Lower lobe of right lung (tissue), 2 donors: ENCODE measurements around the gene SYNJ1. TPM values are rescaled to one million over a fixed set of nuclear protein-coding genes. Genes with fewer than 3 reads are reported as not detected.

Experiments used
- ATAC-seq, 2 donors: fragments of 200-7000 bp; cut with Tn5 transposase; one replicate each; pipeline ENCODE4 v1.9.1; 2020 to 2022; ENCODE audit warnings: mild to moderate bottlenecking in 2 of 2, moderate library complexity in 2 of 2
- DNase-seq: peaks from one replicate; pipeline ENCODE4 v3.0.0-alpha.2; 2020
- H3K27ac ChIP-seq: fragments of 200-600 bp; one replicate; pipeline ENCODE4 v1.8.0; 2022
- H3K27me3 ChIP-seq: fragments of 200-600 bp; one replicate; pipeline ENCODE4 v1.8.0; 2022; ENCODE audit warnings: low read depth
- H3K36me3 ChIP-seq: fragments of 200-600 bp; one replicate; pipeline ENCODE4 v1.8.0; 2022; ENCODE audit warnings: mild to moderate bottlenecking
- H3K4me1 ChIP-seq: fragments of 200-600 bp; one replicate; pipeline ENCODE4 v1.8.0; 2022
- H3K4me3 ChIP-seq: fragments of 200-600 bp; one replicate; pipeline ENCODE4 v1.8.0; 2022; ENCODE audit warnings: mild to moderate bottlenecking
- H3K9me3 ChIP-seq: fragments of 200-600 bp; one replicate; pipeline ENCODE4 v1.8.0; 2022
- CTCF ChIP-seq: fragments of 200-600 bp; IDR thresholded peaks from one replicate; pipeline ENCODE4 v1.8.0; 2022; ENCODE audit warnings: antibody characterized with exemption, mild to moderate bottlenecking
- intact Hi-C: fragments of 100-400 bp; cut with DNase I; formaldehyde crosslinking; loops from one replicate; pipeline ENCODE4 v1.11.0; 2022
- total RNA-seq: library from RNA; stranded (reverse); fragmentation: NEBNext Ultra II Directional; extraction: Animal tissue kit (Norgen Biotek cat#: 25700); gene quantifications from one replicate; pipeline ENCODE4 v1.2.1, GENCODE V29; 2021
- donor health status: DM: no; HTN: yes; CAD: no; lungs with severe emphysema.

SYNJ1 gene
- total RNA-seq, 1 donor from 2014 or later = 23.1 TPM

- H3K36me3 ChIP-seq = peaks cover 29% of the 10 kb centered on the region
- no peak for TF ChIP-seq CTCF
- no peaks in the 10 kb centered on the region for H3K9me3 ChIP-seq
- H3K27me3 ChIP-seq = no peaks in the 10 kb centered on the region
- peak; percentile 84 for DNase-seq
- H3K4me1 ChIP-seq = peaks cover 37% of the 10 kb centered on the region
- intact Hi-C loops = no loop called here
- peak overlapping the region; percentile 71 for H3K4me3 ChIP-seq
- peak; percentile 75 for ATAC-seq
- peak overlapping the region; percentile 87 for H3K27ac ChIP-seq
These were observed 43.2 kb upstream of the SYNJ1 start for GRCh38 chr21:32770871-32771523.

- Histone ChIP-seq H3K9me3 (no peaks in the 10 kb centered on the region), H3K36me3 (peaks cover 36% of the 10 kb centered on the region), H3K4me3 (no peak overlapping the region), H3K27me3 (no peaks in the 10 kb centered on the region), H3K27ac (no peak overlapping the region), H3K4me1 (peaks cover 37% of the 10 kb centered on the region)
- ATAC-seq = no peak
- intact Hi-C loops = no loop called here
- no peak for TF ChIP-seq CTCF
- no peak for DNase-seq
These were observed 40.7 kb upstream of the SYNJ1 start for GRCh38 chr21:32768530-32768929.

GRCh38 chr21:32765058-32765457, 37.2 kb upstream of the SYNJ1 start:
- no peaks in the 10 kb centered on the region for H3K27me3 ChIP-seq
- H3K9me3 ChIP-seq = no peaks in the 10 kb centered on the region
- no peak overlapping the region for H3K4me3 ChIP-seq
- ATAC-seq = no peak
- TF ChIP-seq CTCF = no peak
- H3K36me3 ChIP-seq = peaks cover 68% of the 10 kb centered on the region
- no peak overlapping the region for H3K27ac ChIP-seq
- peaks cover 23% of the 10 kb centered on the region for H3K4me1 ChIP-seq
- no peak for DNase-seq
- intact Hi-C loops = no loop called here

GRCh38 chr21:32764186-32764585, 36.4 kb upstream of the SYNJ1 start:
- no peaks in the 10 kb centered on the region for H3K27me3 ChIP-seq
- H3K9me3 ChIP-seq = no peaks in the 10 kb centered on the region
- peaks cover 14% of the 10 kb centered on the region for H3K4me1 ChIP-seq
- TF ChIP-seq CTCF = no peak
- no peak overlapping the region for H3K4me3 ChIP-seq
- intact Hi-C loops = no loop called here
- H3K27ac ChIP-seq = no peak overlapping the region
- peaks cover 75% of the 10 kb centered on the region for H3K36me3 ChIP-seq
- ATAC-seq (no peak), DNase-seq (no peak)

- no peaks in the 10 kb centered on the region for H3K4me1 ChIP-seq
- intact Hi-C loops = no loop called here
- H3K36me3 ChIP-seq = peaks cover 97% of the 10 kb centered on the region
- no peaks in the 10 kb centered on the region for H3K9me3 ChIP-seq
- no peak overlapping the region for H3K4me3 ChIP-seq
- no peak overlapping the region for H3K27ac ChIP-seq
- ATAC-seq = no peak
- TF ChIP-seq CTCF = no peak
- DNase-seq = no peak
- no peaks in the 10 kb centered on the region for H3K27me3 ChIP-seq
These were observed 30.0 kb upstream of the SYNJ1 start for GRCh38 chr21:32757804-32758203.
